Head of caudate nucleus (tissue), 42 donors: Measurements from ENCODE around the gene LRP8.
A peak's percentile ranks its signal among the peaks of the same experiment; 100 is the strongest.

Experiments used
- DNase-seq, 42 donors: peaks; one replicate each; pipeline versions ENCODE4 v3.0.0 to v3.0.0-alpha.2; 2020 to 2021; ENCODE audit warnings: mixed read lengths in 7 of 42
- intact Hi-C: fragments of 100-400 bp; cut with DNase I; formaldehyde crosslinking; loops from one replicate; pipeline ENCODE4 v1.15.0; 2022

LRP8 gene

DNA sequence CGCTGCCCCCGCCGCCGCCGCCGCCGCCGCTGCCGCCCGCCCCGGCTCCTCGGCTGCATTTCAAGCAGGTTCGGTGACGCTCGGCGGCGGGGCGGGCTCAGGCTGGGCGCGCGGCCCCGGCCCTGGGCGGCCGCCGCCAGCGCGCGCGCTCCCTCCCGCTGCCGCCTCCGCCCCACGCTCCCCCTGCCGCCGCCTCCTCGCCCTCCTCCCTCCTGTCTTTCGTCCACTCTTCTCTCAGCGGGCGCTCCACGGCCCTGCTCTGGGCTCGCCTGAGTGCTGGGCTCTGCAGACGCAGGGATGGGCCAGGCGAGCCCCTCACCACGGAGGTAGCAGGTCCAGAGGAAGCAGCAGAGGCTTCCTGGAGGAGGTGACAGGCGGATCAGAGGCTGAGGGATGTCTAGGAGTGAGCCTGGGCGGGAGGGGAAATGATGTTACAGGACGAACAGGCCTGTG lies at the start of gene LRP8:
TSS of gene LRP8 (minus strand) at position 62 of the 453 bp plus-strand sequence. CDS start 158 bp downstream, outside the sequence.
- intact Hi-C loops: no loop called here
- peak; percentile 21 to 89 (median 74) for DNase-seq

DNA sequence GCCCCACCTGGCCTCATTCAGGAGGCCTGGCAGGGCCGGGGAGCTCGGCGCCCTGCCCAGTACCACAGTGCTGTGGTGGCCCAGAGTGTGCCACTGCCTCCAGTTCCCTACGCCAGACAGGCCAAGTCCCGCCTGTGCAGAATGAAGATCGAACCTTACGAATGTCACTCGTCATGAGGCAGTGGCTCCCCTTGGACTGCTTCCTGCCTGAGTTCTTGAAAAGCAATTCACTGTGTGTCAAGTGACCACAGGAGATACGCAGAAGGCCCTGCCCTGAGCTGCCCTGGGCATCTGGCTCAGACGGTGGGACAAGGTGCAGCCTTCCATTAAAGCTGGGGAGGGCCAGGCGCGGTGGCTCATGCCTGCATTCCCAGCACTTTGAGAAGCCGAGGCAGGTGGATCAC lies 49.6 kb upstream of the LRP8 start:
- peak in 11 of 42 donors; percentile 1 to 33 (median 11) for DNase-seq
- intact Hi-C loops: no loop called here

DNA sequence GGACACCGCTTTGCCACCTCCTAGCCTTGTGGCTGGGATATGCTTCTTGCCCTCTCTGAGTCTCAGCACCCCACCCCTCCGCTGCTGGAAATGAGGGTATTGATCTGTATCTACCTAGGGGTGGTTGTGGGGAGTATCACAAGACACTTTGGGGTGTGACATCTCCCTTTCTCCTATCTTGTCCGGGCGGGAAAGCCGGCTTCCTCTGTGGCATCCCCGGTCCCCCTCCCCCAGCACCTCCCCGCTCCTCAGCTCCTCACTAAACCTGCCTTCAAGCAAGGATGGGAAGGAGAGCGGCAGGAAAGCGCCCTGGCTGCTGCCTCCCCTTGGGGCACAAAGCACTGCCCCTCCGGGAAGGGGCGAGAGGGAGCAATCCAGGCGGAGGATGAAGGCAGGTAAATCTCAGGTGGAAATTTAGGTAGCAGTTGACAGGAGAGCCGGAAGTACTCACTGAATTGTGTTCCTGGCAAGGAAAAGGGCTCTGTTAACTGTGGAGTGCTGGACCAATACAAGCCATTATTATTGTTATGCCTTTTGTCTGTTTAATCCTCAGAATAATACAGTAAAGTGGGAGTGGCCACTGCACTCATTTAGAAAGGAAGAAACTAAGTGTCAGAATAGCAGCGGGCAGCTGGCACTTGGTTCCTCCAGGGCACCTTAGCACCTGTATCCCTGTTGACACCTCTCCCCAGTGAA lies 49.0 kb upstream of the LRP8 start:
- intact Hi-C loops: no loop called here
- DNase-seq: peak in 9 of 42 donors; percentile 2 to 18 (median 7)

DNA sequence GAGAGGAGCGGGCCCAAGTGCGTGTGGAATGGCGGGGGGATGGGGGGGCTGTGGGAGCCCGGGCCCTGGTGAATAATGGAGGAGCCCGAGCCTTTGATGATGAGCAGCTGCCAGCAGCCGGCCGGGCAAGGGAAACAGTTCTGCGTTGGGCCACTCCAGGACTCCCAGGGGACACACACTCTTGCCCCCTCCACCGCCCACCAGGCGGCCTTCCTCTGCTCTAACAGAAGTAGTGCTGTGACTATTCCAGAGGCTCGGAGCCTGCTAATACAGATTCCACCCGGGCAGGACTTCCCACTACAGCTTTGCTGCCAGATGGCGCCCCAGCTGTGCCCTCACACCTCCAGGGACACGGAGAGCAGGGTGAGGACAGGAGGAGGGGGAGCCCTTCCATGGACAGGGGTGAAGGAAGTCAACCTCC lies 48.2 kb upstream of the LRP8 start:
- DNase-seq: peak in 7 of 42 donors; percentile 7 to 39 (median 21)
- intact Hi-C loops: no loop called here

DNA sequence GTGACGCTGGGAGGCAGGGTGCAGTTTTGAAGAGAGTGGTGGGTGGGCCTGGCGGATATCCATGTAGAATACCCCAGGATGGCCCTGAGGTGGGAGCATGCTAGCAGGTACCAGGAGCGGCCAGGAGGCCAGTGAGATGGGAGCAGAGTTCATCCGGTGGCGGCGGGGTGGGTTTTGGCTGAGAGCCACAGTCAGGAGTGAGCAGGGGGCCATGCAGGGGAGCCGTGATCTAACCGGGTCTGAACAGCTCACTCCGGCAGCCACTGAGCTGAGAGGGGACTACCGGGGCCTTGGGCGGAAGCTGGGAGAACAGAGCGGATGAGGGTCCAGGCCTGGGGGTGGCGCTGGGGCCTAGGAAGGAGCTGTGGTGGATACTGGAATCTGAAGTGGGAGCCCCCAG lies 47.6 kb upstream of the LRP8 start:
- intact Hi-C loops: no loop called here

DNA sequence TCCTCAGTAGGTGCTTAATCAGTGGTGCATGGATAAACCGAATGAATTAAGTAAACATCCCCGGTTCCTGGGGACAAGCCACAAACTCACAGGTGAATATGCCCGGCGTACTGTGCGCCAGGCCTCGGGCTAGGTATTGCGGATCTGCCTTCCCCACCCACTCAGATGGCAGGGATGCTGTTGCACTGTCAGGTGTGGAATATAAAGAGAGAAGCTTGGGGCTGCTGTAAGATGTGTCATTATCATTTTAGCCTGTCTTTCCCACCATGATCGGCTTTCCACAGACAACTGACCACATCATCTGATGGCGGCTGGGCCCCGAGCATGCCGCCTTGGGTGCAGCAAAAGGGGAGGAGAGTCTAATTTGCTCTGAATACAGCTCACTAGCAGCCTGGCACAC lies 45.4 kb upstream of the LRP8 start:
- peak in 7 of 42 donors; percentile 2 to 25 (median 7) for DNase-seq
- intact Hi-C loops: no loop called here

More for the DNA sequence above, 47.6 kb upstream of the LRP8 start:
- peak in 9 of 42 donors; percentile 6 to 36 (median 14) for DNase-seq

DNA sequence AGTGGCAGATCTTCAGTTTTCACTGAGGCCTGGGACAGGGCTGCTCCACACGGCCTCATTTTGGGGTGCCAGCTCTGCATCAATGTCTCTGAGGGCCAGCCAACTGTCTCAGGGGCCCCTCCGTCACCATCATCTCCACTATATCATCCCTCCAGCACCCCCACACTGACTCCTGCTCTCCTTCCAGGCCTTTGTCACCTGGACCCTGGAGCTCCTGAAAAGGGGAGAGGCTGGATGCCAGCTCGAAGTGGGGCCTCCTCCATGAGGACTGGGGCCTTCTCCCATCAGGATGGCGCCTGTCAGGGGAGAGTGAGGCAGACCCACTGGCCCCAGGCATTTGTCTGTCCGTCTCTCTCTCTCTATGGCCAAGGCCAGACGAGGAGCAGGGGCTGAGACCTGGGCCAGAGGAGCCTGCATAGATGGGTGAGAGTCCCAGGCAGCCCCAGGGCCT lies 44.7 kb upstream of the LRP8 start:
- peak in 9 of 42 donors; percentile 6 to 24 (median 13) for DNase-seq
- intact Hi-C loops: no loop called here

DNA sequence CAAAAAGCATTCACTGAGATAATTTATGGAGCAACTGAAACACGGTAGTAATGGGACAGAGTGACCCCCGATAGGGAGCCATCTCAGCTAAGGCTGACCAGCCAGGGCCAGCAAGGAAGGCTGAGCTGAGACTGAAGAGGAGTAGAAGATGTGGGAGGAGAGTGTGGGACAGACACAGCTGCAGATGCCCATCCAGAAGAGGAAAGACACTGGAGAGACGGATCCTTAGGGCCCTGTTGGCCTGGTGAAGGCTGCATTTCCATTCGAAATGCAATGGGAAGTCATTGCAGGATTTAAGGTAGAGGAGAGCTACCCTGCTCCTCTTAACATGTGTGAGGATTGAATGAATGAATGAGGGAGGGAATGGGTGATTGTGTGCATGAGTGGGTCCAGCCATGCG lies 44.0 kb upstream of the LRP8 start:
- intact Hi-C loops: no loop called here
- DNase-seq: peak in 6 of 42 donors; percentile 4 to 29 (median 8)

DNA sequence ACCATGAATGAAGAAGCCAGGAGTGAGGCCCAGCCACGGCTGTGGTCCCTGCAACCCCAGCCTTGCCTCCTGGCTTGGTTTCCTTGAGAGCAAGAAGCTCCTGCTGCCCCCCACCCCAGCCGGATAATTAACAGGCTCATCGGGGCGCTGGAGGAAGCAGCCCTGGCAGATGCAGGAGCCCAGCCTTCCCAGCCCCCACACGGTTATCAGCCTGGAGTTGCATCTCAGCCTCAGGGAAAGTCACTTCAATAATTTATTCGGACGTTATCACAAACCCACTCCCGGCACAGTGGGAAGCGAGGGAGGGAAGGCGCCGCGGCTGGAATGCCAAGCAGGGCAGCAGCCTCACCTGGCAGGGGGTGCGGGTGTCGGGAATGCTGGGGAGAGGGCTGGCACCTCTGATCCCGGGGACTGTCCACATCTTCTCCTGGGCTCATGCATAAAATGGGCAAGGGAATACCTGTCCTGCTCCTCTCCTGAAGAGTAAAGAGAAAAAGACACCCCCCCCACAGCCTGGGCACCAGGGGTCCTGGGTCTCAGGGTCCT lies 43.3 kb upstream of the LRP8 start:
- DNase-seq: peak in 8 of 42 donors; percentile 3 to 24 (median 10)
- intact Hi-C loops: no loop called here

DNA sequence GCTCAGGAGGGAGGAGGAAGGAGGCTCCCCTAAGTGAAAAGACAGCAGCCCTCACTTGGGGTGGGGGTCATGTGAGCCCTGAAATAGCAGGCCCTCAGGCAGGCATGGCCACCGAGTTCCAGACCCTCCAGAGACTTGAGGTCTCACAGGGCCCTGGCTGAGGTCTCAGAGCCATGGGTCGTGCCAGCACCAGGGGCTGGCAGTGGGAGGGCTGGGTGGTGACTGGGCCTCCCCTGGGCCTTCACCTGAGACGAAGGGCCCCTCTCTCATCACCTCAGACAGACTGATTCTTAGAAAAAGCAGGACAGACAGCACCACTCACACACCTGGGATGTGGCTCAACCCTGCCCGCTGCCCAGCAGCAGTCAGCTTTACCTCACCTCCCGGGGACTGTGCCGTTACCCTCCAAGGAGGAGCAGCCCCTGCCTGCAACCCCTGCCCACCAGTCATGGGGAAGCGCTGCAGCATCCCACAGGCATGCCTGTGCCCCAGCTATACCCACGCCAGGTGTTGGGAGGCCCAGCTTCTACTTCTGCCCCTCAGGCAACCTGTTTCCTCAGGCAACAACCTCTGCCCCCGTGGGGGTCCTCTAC lies 42.6 kb upstream of the LRP8 start:
- DNase-seq: peak in 10 of 42 donors; percentile 3 to 32 (median 9)
- intact Hi-C loops: no loop called here

DNA sequence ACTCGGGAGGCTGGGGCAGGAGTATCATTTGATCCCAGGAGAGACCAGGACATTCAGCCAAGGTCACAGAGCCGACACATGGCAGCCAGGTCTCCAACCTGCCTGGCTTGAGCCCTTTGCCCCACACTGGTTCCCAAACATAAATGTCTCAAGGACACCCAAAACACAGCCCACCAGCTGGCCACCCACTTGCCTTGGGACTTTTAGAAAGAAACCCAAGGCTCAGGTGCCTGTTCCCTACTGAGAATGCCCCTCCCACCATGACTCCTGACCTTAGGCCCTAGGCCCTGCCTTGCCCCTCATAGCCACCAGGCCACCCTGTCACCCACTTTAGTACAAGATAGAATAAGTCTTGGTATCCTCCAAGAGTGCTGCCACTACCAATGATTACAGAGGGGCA lies 41.9 kb upstream of the LRP8 start:
- intact Hi-C loops: no loop called here
- peak in 8 of 42 donors; percentile 1 to 19 (median 8) for DNase-seq

DNA sequence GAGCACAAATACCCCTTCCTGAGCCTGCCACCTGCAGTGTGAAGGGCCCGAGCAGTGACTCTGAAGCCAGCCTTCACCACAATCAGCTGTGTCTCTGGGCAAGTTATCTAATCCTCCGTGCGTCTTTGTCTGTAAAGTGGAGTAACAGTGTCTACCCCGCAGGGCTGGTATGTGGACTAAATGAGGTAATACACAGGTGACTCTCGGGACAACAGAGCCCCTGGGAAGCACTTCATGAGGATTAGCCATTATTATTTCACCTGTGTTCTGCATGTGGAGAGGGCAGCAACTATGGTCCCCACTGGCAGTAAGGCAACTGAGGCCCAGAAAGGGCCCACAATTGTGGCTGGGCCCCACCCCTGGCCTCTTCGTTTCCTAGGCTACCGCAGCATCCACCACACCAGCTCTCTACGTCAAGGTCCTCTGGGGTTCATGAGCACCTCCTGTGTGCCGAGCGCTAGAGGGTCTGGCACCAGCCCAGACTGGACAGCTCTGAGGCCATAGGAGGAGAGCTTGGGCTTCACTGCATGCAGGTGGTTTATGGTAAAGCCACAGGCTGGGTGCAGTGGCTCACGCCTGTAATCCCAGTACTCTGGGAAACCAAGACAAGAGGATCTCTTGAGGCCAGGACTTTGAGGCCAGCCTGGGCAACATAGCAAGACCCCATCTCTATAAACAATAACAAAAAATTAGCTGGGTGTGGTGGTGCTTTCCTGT lies 41.3 kb upstream of the LRP8 start:
- intact Hi-C loops: no loop called here
- DNase-seq: peak in 10 of 42 donors; percentile 1 to 29 (median 8)

DNA sequence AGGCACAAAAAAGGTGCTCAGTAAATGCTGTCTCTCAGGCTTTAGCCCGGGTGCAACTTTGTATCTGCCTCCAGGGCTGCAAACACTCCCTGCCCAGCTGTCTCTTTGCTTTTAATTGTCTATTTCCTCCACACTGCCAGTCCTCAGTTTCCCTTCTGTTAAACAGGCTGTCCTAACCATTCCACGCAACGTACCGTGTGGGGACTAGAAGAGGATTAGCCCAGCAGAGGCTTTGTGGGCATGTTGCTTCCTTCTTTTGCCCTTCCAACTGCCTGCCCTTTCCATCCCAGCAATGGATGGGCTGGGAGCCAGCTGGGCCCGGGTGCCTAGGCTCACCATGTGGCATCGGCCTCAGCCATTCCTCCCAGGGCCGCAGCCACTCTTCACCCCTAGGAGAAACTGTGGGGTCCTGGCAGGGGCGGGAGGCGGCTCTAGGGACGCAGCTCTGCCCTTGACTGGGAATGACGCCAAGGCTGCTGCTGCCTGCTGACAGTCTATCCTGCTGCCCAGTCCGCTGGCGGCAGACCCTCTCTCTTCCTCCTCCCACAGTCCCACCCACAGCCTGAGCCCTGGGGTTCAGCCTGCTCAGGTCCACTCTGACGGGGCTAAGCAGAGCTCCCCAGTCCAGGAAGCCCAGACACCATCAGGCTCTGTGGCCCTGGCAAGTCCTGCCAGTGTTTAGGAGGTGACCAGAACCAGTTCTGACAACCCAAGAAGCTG lies 40.6 kb upstream of the LRP8 start:
- peak in 24 of 42 donors; percentile 10 to 49 (median 26) for DNase-seq

DNA sequence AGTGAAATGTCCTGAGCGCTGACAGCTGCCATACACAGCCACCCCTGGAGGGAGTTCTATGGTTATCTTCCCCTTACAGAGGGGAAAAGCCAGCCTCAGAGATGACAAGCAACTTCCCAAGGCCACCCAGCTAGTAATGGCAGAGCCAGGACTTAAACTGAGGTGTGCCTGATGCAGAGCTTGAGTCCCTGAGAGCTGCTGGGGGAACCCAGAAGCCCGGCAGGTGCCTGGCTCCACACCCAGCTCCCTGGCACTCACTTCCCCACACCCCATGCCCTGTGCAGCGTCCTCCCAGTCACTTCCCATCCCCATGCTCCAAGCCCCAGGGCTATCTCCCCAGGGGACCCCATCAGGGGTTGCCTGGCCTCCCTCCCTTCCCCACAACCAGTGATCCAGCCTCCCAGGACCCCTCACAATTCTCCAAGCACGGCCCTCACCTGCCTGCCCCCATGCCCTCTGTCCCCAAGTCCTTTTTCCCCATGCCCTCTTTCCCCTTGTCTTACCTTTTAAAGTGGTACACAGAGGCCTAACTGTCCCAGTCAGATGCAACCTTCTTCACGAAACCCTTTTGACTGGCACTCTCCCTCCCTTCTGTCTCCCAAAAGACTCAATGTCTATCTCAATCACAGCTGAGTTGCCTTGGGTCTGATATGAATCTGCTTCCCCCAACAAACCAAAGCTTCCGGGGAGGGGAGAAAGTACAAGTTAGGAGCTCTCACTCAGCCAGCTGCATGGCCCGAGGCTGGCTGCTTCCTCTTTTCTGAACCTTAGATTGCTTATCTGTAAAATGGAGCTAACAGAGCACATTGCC lies 39.8 kb upstream of the LRP8 start:
- DNase-seq: peak in 13 of 42 donors; percentile 9 to 43 (median 20)

More for the DNA sequence above, 40.6 kb upstream of the LRP8 start:
- intact Hi-C loops: no loop called here

DNA sequence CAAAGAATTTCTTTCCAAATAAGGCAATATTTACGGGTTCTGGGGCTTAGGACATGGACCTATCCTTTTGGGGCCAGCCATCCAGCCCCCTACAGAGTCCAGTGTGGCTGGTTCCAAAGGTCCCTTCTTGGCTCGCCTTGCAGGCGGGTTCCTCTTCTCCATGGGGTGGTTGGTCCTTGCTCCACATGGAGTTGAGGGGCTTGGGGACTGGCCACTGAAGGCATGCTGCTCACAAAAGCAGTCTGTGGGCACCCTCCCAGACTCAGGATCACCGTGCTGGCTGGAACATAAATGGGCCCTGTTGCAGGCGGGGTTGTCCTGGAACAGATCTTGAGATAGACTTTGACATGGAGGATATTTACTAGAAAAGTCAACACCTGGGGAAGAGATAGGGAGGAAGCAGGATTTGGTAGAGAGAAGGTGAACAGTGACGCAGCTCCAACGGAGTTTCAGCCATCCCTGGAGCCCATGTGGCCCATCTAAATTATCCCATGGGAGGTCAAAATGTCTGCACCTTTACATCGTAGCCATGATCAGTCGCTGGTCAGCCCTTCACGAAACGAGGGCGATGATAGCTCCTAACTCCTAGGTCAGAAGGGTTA lies 39.1 kb upstream of the LRP8 start:
- intact Hi-C loops: no loop called here

More for the DNA sequence above, 39.8 kb upstream of the LRP8 start:
- intact Hi-C loops: no loop called here

DNA sequence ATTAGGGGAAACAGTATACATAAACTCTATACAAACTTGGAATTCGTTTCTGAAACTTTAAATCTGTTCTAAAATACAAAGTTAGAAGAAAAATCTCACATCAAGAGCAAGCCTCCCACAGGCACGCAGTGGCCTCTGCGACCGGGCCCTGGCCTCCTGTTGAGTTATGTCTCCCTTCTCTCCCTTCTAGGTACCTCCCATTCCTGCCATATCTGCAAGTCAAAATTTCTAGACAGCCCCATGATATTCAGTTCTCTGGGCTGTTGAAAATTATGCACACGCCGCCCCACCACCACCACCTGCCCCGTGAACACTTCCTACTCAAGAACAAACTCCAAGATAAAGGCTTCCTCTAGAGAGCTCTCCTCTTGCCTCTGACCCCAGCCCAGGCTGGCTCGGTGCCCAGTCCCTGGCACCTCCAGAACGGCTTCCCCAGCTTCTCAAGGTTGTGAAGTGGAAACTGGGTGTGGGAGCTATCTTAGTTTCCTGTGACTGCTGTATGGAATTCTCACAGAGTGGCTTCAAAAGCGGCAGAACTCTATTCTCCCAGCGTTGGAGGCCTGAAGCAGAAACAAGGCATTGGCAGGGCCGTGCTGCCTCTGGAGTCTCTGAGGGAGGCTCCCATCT lies 37.7 kb upstream of the LRP8 start:
- intact Hi-C loops: no loop called here
- peak in 11 of 42 donors; percentile 6 to 40 (median 18) for DNase-seq

More for the DNA sequence above, 39.1 kb upstream of the LRP8 start:
- peak in 8 of 42 donors; percentile 2 to 29 (median 8) for DNase-seq
